Lower leg skin (tissue), 4 donors: ENCODE measurements around the gene ABCD1. TPM values are rescaled to one million over a fixed set of nuclear protein-coding genes. Genes with fewer than 3 reads are reported as not detected.
"Not testable (repeated sequence)": the region's sequence is repeated elsewhere in the genome, so short reads cannot be mapped to it uniquely, and the experiment has no call there.

Source experiments
- DNase-seq, 2 donors: peaks; one replicate each; pipeline ENCODE4 v3.0.0-alpha.2; 2019; ENCODE audit warnings: low spot score in 2 of 2
- H3K4me3 ChIP-seq: fragments of 200-600 bp; sonication (generic); 2 replicates; pipeline ENCODE4 v1.5.1; 2017; ENCODE audit warnings: mild to moderate bottlenecking, low read depth; ENCODE audit not compliant: poor library complexity, severe bottlenecking
- CTCF ChIP-seq, 3 donors: fragments of 450-650 bp; IDR thresholded peaks; one replicate each; pipeline ENCODE4 v1.5.1; 2016; ENCODE audit warnings: antibody characterized with exemption in 3 of 3, mild to moderate bottlenecking in 3 of 3, moderate library complexity in 2 of 3
- POLR2A ChIP-seq, 2 donors: fragments of 450-650 bp; IDR thresholded peaks; one replicate each; pipeline ENCODE4 v1.6.1; 2016 to 2017; ENCODE audit warnings: antibody characterized with exemption in 2 of 2, mild to moderate bottlenecking in 1 of 2, moderate library complexity in 1 of 2
- WGBS, 2 donors: methylation state at CpG; one replicate each; pipeline ENCODE4 v1.1.5; 2018; 5-methylcytosine and 5-hydroxymethylcytosine counted together
- intact Hi-C: fragments of 100-400 bp; cut with DNase I; formaldehyde crosslinking; loops from one replicate; pipeline ENCODE4 v1.15.0; 2023; ENCODE audit warnings: low total_unique reads
- total RNA-seq, 4 donors: library from RNA; depleted of rRNA; stranded (reverse); fragments of >200 nt; gene quantifications; one replicate each; pipeline ENCODE4 v1.1.0, GENCODE V29; 2016

ABCD1 gene
- total RNA-seq, 4 donors from 2014 or later, result 5.0 to 9.3 (median 7.4) TPM

- WGBS, 2 donors, result 65 to 70% methylated on average over 14 to 23 of the region's 23 CpGs
- intact Hi-C loops, result no loop called here
- TF ChIP-seq CTCF (IDR thresholded peaks at IDR 0.05) (no peak), POLR2A (IDR thresholded peaks at IDR 0.05) (no peak)
- no peak for DNase-seq
- H3K4me3 ChIP-seq, result no peak overlapping the region
Observed at GRCh38 chrX:153702336-153703035, 22.2 kb upstream of the ABCD1 start.

GRCh38 chrX:153703036-153703370, 21.7 kb upstream of the ABCD1 start:
- H3K4me3 ChIP-seq, result no peak overlapping the region
- intact Hi-C loops, result no loop called here
- DNase-seq, result no peak
- WGBS, 2 donors, result 83% methylated on average over 16 of the region's 16 CpGs; no CpG with 5 or more reads in 1 of the 2 donors
- no peak for TF ChIP-seq CTCF (IDR thresholded peaks at IDR 0.05)
- no peak for TF ChIP-seq POLR2A (IDR thresholded peaks at IDR 0.05)

- WGBS, 2 donors, result 58 to 65% methylated on average over 17 to 18 of the region's 18 CpGs
- no peak for TF ChIP-seq CTCF (IDR thresholded peaks at IDR 0.05)
- intact Hi-C loops, result no loop called here
- DNase-seq, result no peak
- H3K4me3 ChIP-seq, result no peak overlapping the region
Observed at GRCh38 chrX:153704021-153704526, 20.6 kb upstream of the ABCD1 start.

GRCh38 chrX:153704631-153705402, 19.8 kb upstream of the ABCD1 start:
- intact Hi-C loops, DNase-seq, H3K4me3 ChIP-seq: not testable (repeated sequence)
- 59 to 75% methylated on average over 5 to 11 of the region's 12 CpGs for WGBS, 2 donors

GRCh38 chrX:153705403-153706060, 19.1 kb upstream of the ABCD1 start:
- 73 to 79% methylated on average over 10 to 18 of the region's 18 CpGs for whole genome bisulfite sequencing, 2 donors
- intact Hi-C loops, H3K4me3 ChIP-seq, DNase-seq: not testable (repeated sequence)

GRCh38 chrX:153706799-153707198, 17.9 kb upstream of the ABCD1 start:
- WGBS, 2 donors, result 79 to 80% methylated on average over 9 of the region's 9 CpGs
- DNase-seq, result no peak
- intact Hi-C loops, result no loop called here
- TF ChIP-seq POLR2A (IDR thresholded peaks at IDR 0.05) (no peak), CTCF (IDR thresholded peaks at IDR 0.05) (no peak)
- H3K4me3 ChIP-seq, result no peak overlapping the region
